IPS-11a (cell line): ENCODE measurements around the gene MCTP1.
"Not testable (repeated sequence)": the region's sequence is repeated elsewhere in the genome, so short reads cannot be mapped to it uniquely, and the experiment has no call there.

Experiments used
- H3K4me3 ChIP-seq: one replicate; pipeline ENCODE4 v1.5.1; 2013; ENCODE audit warnings: low read depth, low read length, control low read depth

The MCTP1 gene

GRCh38 chr5:95252801-95253200 is 32.1 kb downstream of the MCTP1 start:
- no peak overlapping the region for H3K4me3 ChIP-seq

GRCh38 chr5:95251185-95251584 is 33.7 kb downstream of the MCTP1 start:
- H3K4me3 ChIP-seq, result no peak overlapping the region

GRCh38 chr5:95244479-95244878 is 40.4 kb downstream of the MCTP1 start:
- no peak overlapping the region for H3K4me3 ChIP-seq

GRCh38 chr5:95241635-95242034 is 43.3 kb downstream of the MCTP1 start:
- H3K4me3 ChIP-seq, result no peak overlapping the region

GRCh38 chr5:95241161-95241560 is 43.7 kb downstream of the MCTP1 start:
- no peak overlapping the region for H3K4me3 ChIP-seq

- no peak overlapping the region for H3K4me3 ChIP-seq
These were observed 46.2 kb downstream of the MCTP1 start for GRCh38 chr5:95238560-95239325.

GRCh38 chr5:95237324-95237723 is 47.6 kb downstream of the MCTP1 start:
- H3K4me3 ChIP-seq, result no peak overlapping the region

- no peak overlapping the region for H3K4me3 ChIP-seq
These were observed 49.4 kb downstream of the MCTP1 start for GRCh38 chr5:95235439-95235982.

GRCh38 chr5:95229646-95230045 is 55.2 kb downstream of the MCTP1 start:
- no peak overlapping the region for H3K4me3 ChIP-seq

GRCh38 chr5:95224701-95225459 is 60.0 kb downstream of the MCTP1 start:
- H3K4me3 ChIP-seq, result no peak overlapping the region

- no peak overlapping the region for H3K4me3 ChIP-seq
These were observed 61.2 kb downstream of the MCTP1 start for GRCh38 chr5:95223566-95224258.

GRCh38 chr5:95222836-95223235 is 62.1 kb downstream of the MCTP1 start:
- no peak overlapping the region for H3K4me3 ChIP-seq

GRCh38 chr5:95221234-95221633 is 63.7 kb downstream of the MCTP1 start:
- H3K4me3 ChIP-seq, result no peak overlapping the region

- no peak overlapping the region for H3K4me3 ChIP-seq
These were observed 64.5 kb downstream of the MCTP1 start for GRCh38 chr5:95220381-95220780.

GRCh38 chr5:95219411-95219810 is 65.5 kb downstream of the MCTP1 start:
- H3K4me3 ChIP-seq, result no peak overlapping the region

- H3K4me3 ChIP-seq, result no peak overlapping the region
These were observed 67.0 kb downstream of the MCTP1 start for GRCh38 chr5:95217881-95218280.

- H3K4me3 ChIP-seq, result no peak overlapping the region
These were observed 67.5 kb downstream of the MCTP1 start for GRCh38 chr5:95217351-95217750.

GRCh38 chr5:95216136-95216955 is 68.5 kb downstream of the MCTP1 start:
- H3K4me3 ChIP-seq, result no peak overlapping the region

GRCh38 chr5:95207811-95208210 is 77.1 kb downstream of the MCTP1 start:
- not testable (repeated sequence) for H3K4me3 ChIP-seq

- H3K4me3 ChIP-seq, result no peak overlapping the region
These were observed 90.0 kb downstream of the MCTP1 start for GRCh38 chr5:95194856-95195255.

- no peak overlapping the region for H3K4me3 ChIP-seq
These were observed 93.6 kb downstream of the MCTP1 start for GRCh38 chr5:95191330-95191729.
